ENCODE data around the gene RNF224. TPM values are rescaled to one million over a fixed set of nuclear protein-coding genes. Genes with fewer than 3 reads are reported as not detected.

RNF224 gene
- total RNA-seq, 4 donors from 2014 or later = not detected

GRCh38 chr9:137234758-137235423 lies 7.6 kb downstream of the RNF224 start:
- Histone ChIP-seq H3K4me3 (no peak overlapping the region), H3K27ac (no peak overlapping the region), H3K9me3 (no peaks in the 10 kb centered on the region), H3K27me3 (peaks cover 0 to 46% of the 10 kb centered on the region in 2 donors), H3K4me1 (peaks cover 0 to 47% (median 23%) of the 10 kb centered on the region in 4 donors), H3K36me3 (no peaks in the 10 kb centered on the region)
- WGBS, 2 donors = 79 to 84% methylated on average over 17 of the region's 18 CpGs
- no peak for TF ChIP-seq POLR2A (IDR thresholded peaks at IDR 0.05)
- no peak for TF ChIP-seq EP300 (IDR thresholded peaks at IDR 0.05)
- no peak for DNase-seq (ENCODE audit: low spot score in 2 of 2)

- H3K27ac ChIP-seq = peak overlapping the region in 2 of 4 donors; percentile 37 to 43
- TF ChIP-seq POLR2A (IDR thresholded peaks at IDR 0.05) (no peak), CTCF (IDR thresholded peaks at IDR 0.05) (no peak), EP300 (IDR thresholded peaks at IDR 0.05) (no peak)
- H3K4me1 ChIP-seq = peaks cover 0 to 49% (median 23%) of the 10 kb centered on the region in 4 donors
Observed at GRCh38 chr9:137235424-137236237, 8.3 kb downstream of the RNF224 start.

GRCh38 chr9:137236238-137236935 lies 9.1 kb downstream of the RNF224 start:
- DNase-seq (ENCODE audit: low spot score in 2 of 2) = peak; percentile 68 to 72
- peaks cover 0 to 49% (median 23%) of the 10 kb centered on the region in 4 donors for H3K4me1 ChIP-seq
- peak overlapping the region in 2 of 4 donors; percentile 37 to 43 for H3K27ac ChIP-seq
- H3K36me3 ChIP-seq = no peaks in the 10 kb centered on the region
- H3K4me3 ChIP-seq = peak overlapping the region in 2 of 4 donors; percentile 15 to 27
- TF ChIP-seq CTCF (IDR thresholded peaks at IDR 0.05) (peak; percentile 97 to 99 (median 98)), POLR2A (IDR thresholded peaks at IDR 0.05) (peak in 1 of 2 donors; percentile 18), EP300 (IDR thresholded peaks at IDR 0.05) (peak in 1 of 2 donors; percentile 13)
- H3K27me3 ChIP-seq = peaks cover 0 to 31% of the 10 kb centered on the region in 2 donors
- H3K9me3 ChIP-seq = no peaks in the 10 kb centered on the region
- 7 to 15% methylated on average over 11 to 23 of the region's 31 CpGs for WGBS, 2 donors

More at GRCh38 chr9:137235424-137236237, 8.3 kb downstream of the RNF224 start:
- 66 to 71% methylated on average over 26 to 32 of the region's 35 CpGs for WGBS, 2 donors
- DNase-seq (ENCODE audit: low spot score in 2 of 2) = no peak
- Histone ChIP-seq H3K4me3 (peak overlapping the region in 1 of 4 donors; percentile 15), H3K27me3 (peaks cover 0 to 38% of the 10 kb centered on the region in 2 donors), H3K9me3 (no peaks in the 10 kb centered on the region), H3K36me3 (no peaks in the 10 kb centered on the region)

- TF ChIP-seq EP300 (IDR thresholded peaks at IDR 0.05) (no peak), CTCF (IDR thresholded peaks at IDR 0.05) (no peak), POLR2A (IDR thresholded peaks at IDR 0.05) (no peak)
- DNase-seq (ENCODE audit: low spot score in 2 of 2) = no peak
- H3K27me3 ChIP-seq = peaks cover 0 to 25% of the 10 kb centered on the region in 2 donors
- H3K4me3 ChIP-seq = no peak overlapping the region
- WGBS, 2 donors = 32 to 55% methylated on average over 7 to 8 of the region's 11 CpGs
- H3K36me3 ChIP-seq = no peaks in the 10 kb centered on the region
- peak overlapping the region in 2 of 4 donors; percentile 37 to 43 for H3K27ac ChIP-seq
- H3K9me3 ChIP-seq = no peaks in the 10 kb centered on the region
- peaks cover 0 to 53% (median 27%) of the 10 kb centered on the region in 4 donors for H3K4me1 ChIP-seq
Observed at GRCh38 chr9:137236936-137237421, 9.7 kb downstream of the RNF224 start.

Data from tibial nerve (tissue), 4 donors.